GM19438 (cell line): Measurements from ENCODE around the gene ADH6.
"Not testable (repeated sequence)": the region's sequence is repeated elsewhere in the genome, so short reads cannot be mapped to it uniquely, and the experiment has no call there.

Source experiments
- ATAC-seq: cut with Tn5 transposase; IDR thresholded peaks from one replicate; pipeline ENCODE4 v1.9.1; 2021; ENCODE audit warnings: low read depth; ENCODE audit not compliant: unreplicated experiment

ADH6 gene

DNA sequence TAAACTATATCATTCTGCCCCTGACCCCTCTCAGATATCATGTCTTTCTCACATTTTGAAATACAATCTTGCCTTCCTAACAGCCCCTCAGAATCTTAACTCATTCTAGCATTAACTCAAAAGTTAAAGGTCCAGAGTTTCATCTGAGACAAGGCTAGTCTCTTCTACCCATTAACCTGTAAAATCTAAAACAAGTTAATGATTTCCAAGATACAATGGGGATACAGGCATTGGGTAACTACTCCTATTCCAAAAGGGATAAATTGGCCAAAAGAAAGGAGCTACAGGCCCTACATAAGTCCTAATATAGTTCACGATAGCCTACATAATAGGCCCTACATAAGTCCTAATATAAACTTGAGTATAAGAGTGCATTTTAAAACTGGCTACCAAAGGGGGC is 18.9 kb downstream of the ADH6 start:
- no peak for ATAC-seq

DNA sequence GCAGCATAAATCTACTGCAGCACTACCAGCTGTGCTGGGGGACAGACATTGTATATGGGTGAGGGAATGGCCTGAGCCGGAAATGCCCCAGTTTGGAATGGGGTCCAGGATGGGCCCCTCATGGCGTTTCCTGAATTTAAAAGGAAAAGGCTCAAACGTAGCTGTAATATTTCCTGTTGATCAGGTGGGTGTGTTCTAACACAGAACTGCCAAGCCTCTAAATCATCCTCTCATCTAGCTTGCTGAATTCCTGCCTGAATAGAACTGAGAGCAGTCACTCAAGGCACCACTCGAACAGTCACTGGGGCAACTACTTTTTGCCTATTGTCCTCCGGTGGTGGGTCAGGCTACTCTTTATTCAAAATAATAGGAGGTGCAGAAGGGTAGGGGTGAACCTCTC is 28.7 kb downstream of the ADH6 start:
- no peak for ATAC-seq

DNA sequence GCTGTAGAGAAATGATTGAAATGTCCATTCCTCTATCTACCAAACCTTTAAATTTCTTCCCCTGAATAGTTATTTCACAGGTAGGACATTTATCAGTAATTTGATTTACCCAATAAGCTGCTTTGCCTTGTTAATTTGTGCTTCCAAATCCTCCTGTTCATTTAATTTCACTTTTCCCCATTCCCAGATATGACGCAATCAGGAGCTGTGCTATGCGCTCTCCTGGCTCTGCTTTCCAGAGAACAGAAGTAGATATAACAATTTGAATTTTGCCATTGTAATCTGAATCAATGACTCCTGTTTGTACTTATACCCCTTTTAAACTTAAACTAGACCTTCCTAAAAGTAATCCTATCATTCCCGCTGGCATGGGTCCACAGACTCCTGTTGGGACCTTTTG is 29.1 kb downstream of the ADH6 start:
- ATAC-seq: not testable (repeated sequence)

DNA sequence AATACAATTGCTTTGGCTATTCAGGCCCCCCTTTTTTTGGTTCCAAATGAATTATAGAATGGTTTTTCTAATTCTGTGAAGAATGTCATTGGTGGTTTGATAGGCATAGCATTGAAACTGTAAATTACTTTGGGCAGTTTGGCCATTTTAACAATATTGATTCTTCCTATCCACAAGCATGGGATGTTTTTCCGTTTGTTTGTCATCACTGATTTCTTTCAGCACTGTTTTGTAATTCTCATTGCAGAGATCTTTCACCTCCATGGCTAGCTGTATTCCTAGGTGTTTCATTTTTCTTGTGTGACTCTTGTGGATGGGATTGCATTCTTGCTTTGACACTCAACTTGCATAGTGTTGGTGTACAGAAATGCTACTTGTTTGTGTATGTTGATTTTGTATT is 33.0 kb downstream of the ADH6 start:
- no peak for ATAC-seq

GRCh38 chr4:99185581-99185980 is 33.5 kb downstream of the ADH6 start:
- ATAC-seq: no peak

- no peak for ATAC-seq
Measured at GRCh38 chr4:99180382-99181070, 38.5 kb downstream of the ADH6 start.

GRCh38 chr4:99179626-99180025 is 39.4 kb downstream of the ADH6 start:
- ATAC-seq: no peak

DNA sequence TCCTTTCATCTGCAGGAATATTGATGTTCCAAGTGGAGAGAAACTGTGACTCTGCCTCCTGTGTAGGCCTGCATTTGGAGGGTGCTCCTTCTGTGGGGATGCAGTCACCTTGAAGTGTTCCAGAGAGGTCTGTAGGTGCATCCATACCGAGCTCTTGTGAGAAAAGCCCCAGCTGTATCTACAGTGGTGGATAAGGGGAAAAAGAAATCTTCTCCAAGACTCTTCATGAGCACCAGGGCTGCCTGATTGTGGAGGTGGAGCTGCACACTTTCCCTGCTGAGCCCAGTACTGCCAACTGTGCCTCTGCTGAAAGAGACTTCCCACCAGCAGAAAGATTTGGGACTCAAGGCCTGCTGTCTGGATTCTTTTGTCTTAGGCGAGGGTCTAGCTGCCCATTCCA is 39.9 kb downstream of the ADH6 start:
- ATAC-seq: no peak

- no peak for ATAC-seq
Measured at GRCh38 chr4:99166544-99166943, 52.5 kb downstream of the ADH6 start.

- no peak for ATAC-seq
Measured at GRCh38 chr4:99165978-99166377, 53.1 kb downstream of the ADH6 start.

DNA sequence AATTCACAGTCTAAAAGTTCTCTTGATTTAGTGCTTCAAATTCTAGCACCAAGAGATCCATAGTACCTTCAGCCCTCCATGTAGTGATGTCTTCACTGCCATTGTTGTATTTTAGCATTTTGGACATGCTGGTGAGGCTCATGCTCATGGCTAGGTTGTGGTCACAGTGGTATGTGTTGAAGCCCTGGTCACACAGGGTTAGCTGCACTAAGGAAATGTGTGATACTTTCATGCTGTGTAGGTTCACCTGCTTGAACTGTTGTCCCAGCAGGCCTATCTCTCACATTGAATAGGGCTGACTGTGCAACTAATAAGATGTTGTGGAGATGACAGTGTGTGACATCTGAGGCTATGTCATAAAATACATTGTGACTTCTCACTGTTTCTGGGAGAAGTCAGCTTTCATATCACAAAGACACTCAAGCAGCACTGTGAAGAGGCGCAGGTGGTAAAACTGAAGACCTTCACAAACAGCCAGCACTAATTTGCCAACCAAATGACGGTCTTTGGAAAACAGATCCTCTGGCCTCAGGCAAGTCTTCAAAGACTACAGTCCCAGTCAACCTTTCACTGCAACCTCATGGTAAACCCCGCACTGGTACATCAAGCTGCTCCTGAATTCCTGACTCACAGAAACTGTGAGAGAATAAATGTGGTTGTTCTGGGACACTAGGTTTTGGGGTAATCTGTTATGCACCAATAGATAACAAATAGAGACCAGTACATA is 57.5 kb downstream of the ADH6 start:
- ATAC-seq: no peak

DNA sequence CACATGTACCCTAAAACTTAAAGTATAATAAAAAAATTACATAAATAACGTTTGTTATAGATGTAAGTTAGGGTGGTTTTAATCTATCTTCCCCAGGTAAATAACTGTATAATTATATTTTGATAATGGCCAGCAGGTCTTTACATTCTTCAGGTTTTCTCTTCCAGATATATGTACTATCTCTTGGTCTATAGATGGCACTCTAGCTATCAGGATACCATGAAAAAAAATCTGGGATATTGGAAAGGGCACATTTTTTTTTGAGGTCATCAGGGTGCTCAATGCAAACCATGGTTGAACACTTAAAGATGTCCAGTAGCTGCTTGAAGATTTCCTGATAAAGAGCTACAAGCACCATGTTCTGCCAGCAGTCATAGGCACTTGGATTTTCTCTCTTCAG is 59.3 kb downstream of the ADH6 start:
- ATAC-seq: no peak

DNA sequence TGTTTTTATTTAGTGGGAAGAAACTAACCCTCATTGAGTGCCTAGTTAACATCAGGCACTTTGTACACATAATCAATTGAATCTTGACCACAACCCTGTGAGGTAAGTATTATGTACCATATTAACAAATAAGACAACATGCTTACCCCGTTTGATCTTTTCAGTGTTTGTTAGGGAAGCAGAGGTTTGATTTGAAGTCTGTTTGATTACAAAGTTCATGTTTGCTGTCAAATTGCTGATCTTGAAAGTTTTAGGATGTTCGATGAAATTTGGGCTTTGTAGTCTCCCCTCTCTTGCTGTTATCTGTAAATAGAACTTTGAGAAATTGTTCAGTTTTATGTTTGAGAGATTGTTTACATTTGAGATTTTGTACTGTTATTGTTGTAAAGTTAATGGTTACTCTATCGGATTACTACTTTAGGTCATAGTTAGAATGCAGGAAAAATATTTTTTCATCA is 61.5 kb downstream of the ADH6 start:
- ATAC-seq: no peak

DNA sequence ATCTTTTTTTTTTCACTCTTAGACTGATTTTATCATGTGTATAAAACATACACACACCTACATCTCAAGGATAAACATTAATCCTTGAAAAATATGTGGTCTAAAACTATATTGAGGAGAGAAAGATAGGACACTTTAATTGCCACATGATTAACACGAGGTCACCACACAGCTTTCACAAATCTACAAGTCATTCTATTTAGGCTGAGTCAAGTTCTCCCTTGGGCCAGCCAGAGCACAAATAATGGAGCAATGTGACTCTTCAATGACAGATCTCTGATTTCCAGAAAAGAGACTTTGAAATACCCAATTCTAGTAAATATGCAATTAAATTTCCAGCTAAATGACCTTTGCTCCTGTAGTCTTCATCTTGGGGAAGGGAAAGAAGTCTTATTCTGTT is 62.1 kb downstream of the ADH6 start:
- no peak for ATAC-seq

GRCh38 chr4:99154658-99155342 is 64.2 kb downstream of the ADH6 start:
- no peak for ATAC-seq
